Activated T-helper 1 cell treated with anti-CD3 and anti-CD28 coated beads, Interleukin-12 subunit alpha, Interleukin-12 subunit beta, Interleukin-2, Interleukin-4 antibody, amounts not matched to agents 30 ng/mL and 10 ng/mL and 1 ng/mL, durations not matched to agents 14 hours and 24 hours and 36 hours (primary cell): ENCODE data around the gene CNN1. TPM values are rescaled to one million over a fixed set of nuclear protein-coding genes. Genes with fewer than 3 reads are reported as not detected.

Source experiments
- DNase-seq: peaks from one replicate; pipeline ENCODE4 v3.0.0; 2021; ENCODE audit warnings: low spot score
- H3K27ac Mint-ChIP-seq: one replicate; pipeline ENCODE4 v1.8.0; 2021; ENCODE audit warnings: mild to moderate bottlenecking, mixed read lengths
- H3K27me3 Mint-ChIP-seq: one replicate; pipeline ENCODE4 v1.8.0; 2022; ENCODE audit warnings: mild to moderate bottlenecking, moderate library complexity, mixed read lengths; ENCODE audit not compliant: insufficient read depth
- H3K36me3 Mint-ChIP-seq: one replicate; pipeline ENCODE4 v1.8.0; 2021; ENCODE audit warnings: low read depth, mixed read lengths
- H3K4me1 Mint-ChIP-seq: one replicate; pipeline ENCODE4 v1.8.0; 2021; ENCODE audit warnings: low read depth, mixed read lengths
- H3K4me3 Mint-ChIP-seq: one replicate; pipeline ENCODE4 v1.8.0; 2021; ENCODE audit warnings: mild to moderate bottlenecking, moderate library complexity, mixed read lengths
- H3K9me3 Mint-ChIP-seq: one replicate; pipeline ENCODE4 v1.8.0; 2021; ENCODE audit warnings: mixed read lengths
- intact Hi-C: fragments of 100-400 bp; cut with micrococcal nuclease; formaldehyde crosslinking; loops from one replicate; pipeline ENCODE4 v1.15.1; 2024
- total RNA-seq: library from RNA; stranded (reverse); gene quantifications from 2 replicates; pipeline ENCODE4 v1.2.3, GENCODE V29; 2022

CNN1 gene
- total RNA-seq, 1 donor from 2014 or later: not detected

- DNase-seq: no peak
- no peaks in the 10 kb centered on the region for H3K36me3 Mint-ChIP-seq
- H3K4me1 Mint-ChIP-seq: peaks cover 2% of the 10 kb centered on the region
- intact Hi-C loops: no loop called here
- H3K4me3 Mint-ChIP-seq: no peak overlapping the region
- peaks cover 12% of the 10 kb centered on the region for H3K27me3 Mint-ChIP-seq
- H3K9me3 Mint-ChIP-seq: no peaks in the 10 kb centered on the region
- no peak overlapping the region for H3K27ac Mint-ChIP-seq
Observed at GRCh38 chr19:11540645-11541044, 2.0 kb downstream of the CNN1 start.

- Mint-ChIP-seq H3K4me1 (no peaks in the 10 kb centered on the region), H3K36me3 (no peaks in the 10 kb centered on the region), H3K9me3 (no peaks in the 10 kb centered on the region), H3K27me3 (peaks cover 12% of the 10 kb centered on the region), H3K27ac (no peak overlapping the region), H3K4me3 (no peak overlapping the region)
- no peak for DNase-seq
- intact Hi-C loops: no loop called here
Observed at GRCh38 chr19:11541238-11541637, 2.6 kb downstream of the CNN1 start.

- Mint-ChIP-seq H3K36me3 (no peaks in the 10 kb centered on the region), H3K27me3 (no peaks in the 10 kb centered on the region), H3K4me3 (no peak overlapping the region), H3K4me1 (no peaks in the 10 kb centered on the region), H3K9me3 (no peaks in the 10 kb centered on the region), H3K27ac (no peak overlapping the region)
- no peak for DNase-seq
- intact Hi-C loops: no loop called here
Observed at GRCh38 chr19:11547929-11548700, 9.5 kb downstream of the CNN1 start.

- Mint-ChIP-seq H3K27ac (no peak overlapping the region), H3K9me3 (no peaks in the 10 kb centered on the region), H3K27me3 (no peaks in the 10 kb centered on the region), H3K4me1 (peaks cover 5% of the 10 kb centered on the region), H3K4me3 (no peak overlapping the region), H3K36me3 (peaks cover 4% of the 10 kb centered on the region)
- no peak for DNase-seq
- intact Hi-C loops: no loop called here
Observed at GRCh38 chr19:11549386-11549953, 10.8 kb downstream of the CNN1 start.

- no peak overlapping the region for H3K27ac Mint-ChIP-seq
- intact Hi-C loops: no loop called here
- H3K36me3 Mint-ChIP-seq: peaks cover 6% of the 10 kb centered on the region
- H3K9me3 Mint-ChIP-seq: no peaks in the 10 kb centered on the region
- no peak for DNase-seq
- H3K4me3 Mint-ChIP-seq: no peak overlapping the region
- H3K4me1 Mint-ChIP-seq: peaks cover 7% of the 10 kb centered on the region
- no peaks in the 10 kb centered on the region for H3K27me3 Mint-ChIP-seq
Observed at GRCh38 chr19:11550265-11550664, 11.6 kb downstream of the CNN1 start.

GRCh38 chr19:11551603-11552235 lies 13.1 kb downstream of the CNN1 start:
- no peak overlapping the region for H3K27ac Mint-ChIP-seq

GRCh38 chr19:11552666-11553372 lies 14.2 kb downstream of the CNN1 start:
- Mint-ChIP-seq H3K27me3 (no peaks in the 10 kb centered on the region), H3K4me3 (no peak overlapping the region), H3K9me3 (no peaks in the 10 kb centered on the region), H3K27ac (no peak overlapping the region), H3K36me3 (peaks cover 10% of the 10 kb centered on the region), H3K4me1 (peaks cover 22% of the 10 kb centered on the region)
- intact Hi-C loops: no loop called here
- DNase-seq: no peak

More at GRCh38 chr19:11551603-11552235, 13.1 kb downstream of the CNN1 start:
- Mint-ChIP-seq H3K4me3 (no peak overlapping the region), H3K36me3 (peaks cover 10% of the 10 kb centered on the region), H3K27me3 (no peaks in the 10 kb centered on the region), H3K4me1 (peaks cover 15% of the 10 kb centered on the region), H3K9me3 (no peaks in the 10 kb centered on the region)
- DNase-seq: no peak
- intact Hi-C loops: no loop called here

GRCh38 chr19:11554160-11554559 lies 15.5 kb downstream of the CNN1 start:
- Mint-ChIP-seq H3K27ac (peak overlapping the region; percentile 29), H3K36me3 (peaks cover 10% of the 10 kb centered on the region), H3K27me3 (no peaks in the 10 kb centered on the region)

GRCh38 chr19:11555246-11555645 lies 16.6 kb downstream of the CNN1 start:
- intact Hi-C loops: no loop called here
- Mint-ChIP-seq H3K9me3 (no peaks in the 10 kb centered on the region), H3K27ac (peak overlapping the region; percentile 6), H3K4me1 (peaks cover 36% of the 10 kb centered on the region), H3K4me3 (no peak overlapping the region), H3K36me3 (peaks cover 10% of the 10 kb centered on the region), H3K27me3 (no peaks in the 10 kb centered on the region)
- DNase-seq: no peak

More at GRCh38 chr19:11554160-11554559, 15.5 kb downstream of the CNN1 start:
- no peak for DNase-seq
- Mint-ChIP-seq H3K4me3 (no peak overlapping the region), H3K9me3 (no peaks in the 10 kb centered on the region), H3K4me1 (peaks cover 30% of the 10 kb centered on the region)
- intact Hi-C loops: no loop called here

- Mint-ChIP-seq H3K27me3 (no peaks in the 10 kb centered on the region), H3K4me1 (peaks cover 45% of the 10 kb centered on the region), H3K27ac (no peak overlapping the region), H3K9me3 (no peaks in the 10 kb centered on the region), H3K36me3 (peaks cover 10% of the 10 kb centered on the region), H3K4me3 (peak overlapping the region; percentile 92)
- DNase-seq: no peak
- intact Hi-C loops: no loop called here
Observed at GRCh38 chr19:11556634-11557420, 18.2 kb downstream of the CNN1 start.

- peak within 1 kb of the TSS; percentile 96 for H3K27ac Mint-ChIP-seq
- intact Hi-C loops: loop anchor here (1.0 kb wide), 7 partner anchors 22 to 124 kb away; partner anchors contain the start of genes ECSIT, ODAD3, PRKCSH and ZNF653
- H3K9me3 Mint-ChIP-seq: no peaks in the 10 kb centered on the region
- H3K36me3 Mint-ChIP-seq: peaks cover 7% of the 10 kb centered on the region
- H3K4me1 Mint-ChIP-seq: peaks cover 42% of the 10 kb centered on the region
- peak; percentile 97 for DNase-seq
- H3K27me3 Mint-ChIP-seq: no peaks in the 10 kb centered on the region
- peak within 1 kb of the TSS; percentile 92 for H3K4me3 Mint-ChIP-seq
Observed at GRCh38 chr19:11558881-11559828, 20.5 kb downstream of the CNN1 start, which contains the start of gene ELOF1. Gene ELOF1 (minus strand): TSS chr19:11559230. CDS start chr19:11554347, 4,883 bp downstream.
